GM19438 (cell line): ENCODE measurements around the gene IL9.

Experiments used
- ATAC-seq: cut with Tn5 transposase; IDR thresholded peaks from one replicate; pipeline ENCODE4 v1.9.1; 2021; ENCODE audit warnings: low read depth; ENCODE audit not compliant: unreplicated experiment

IL9 gene

GRCh38 chr5:135843571-135844337 lies 51.9 kb downstream of the IL9 start:
- ATAC-seq, result no peak

GRCh38 chr5:135842737-135843136 lies 52.9 kb downstream of the IL9 start:
- ATAC-seq, result no peak
